Keratinocyte (primary cell): ENCODE results near the gene LTV1. TPM values are rescaled to one million over a fixed set of nuclear protein-coding genes. Genes with fewer than 3 reads are reported as not detected.

Source experiments
- DNase-seq: peaks from one replicate; pipeline ENCODE4 v3.0.0-alpha.2; 2011; ENCODE audit warnings: low read depth, missing footprints, low spot score
- FAIRE-seq: peaks from 2 replicates; lab custom pipeline; 2011; peaks lifted over from hg19 to GRCh38; lab: Jason Lieb, UNC
- H2AFZ ChIP-seq: 2 replicates; pipeline ENCODE4 v1.6.0; 2012; ENCODE audit warnings: low read length, control low read depth, inconsistent platforms; ENCODE audit not compliant: control insufficient read depth
- H3K27ac ChIP-seq: 2 replicates; pipeline ENCODE4 v1.5.1; 2011; ENCODE audit warnings: low read length; ENCODE audit not compliant: control insufficient read depth, insufficient read depth
- H3K27me3 ChIP-seq: 3 replicates; pipeline ENCODE4 v1.6.0; 2011; ENCODE audit warnings: low read length; ENCODE audit not compliant: control insufficient read depth, insufficient read depth; ENCODE audit errors: extremely low read depth
- H3K36me3 ChIP-seq, 2 experiments: 2 replicates in 1 of 2; 3 replicates in 1 of 2; pipeline ENCODE4 v1.5.1; 2011; ENCODE audit warnings: low read length in 2 of 2, mild to moderate bottlenecking in 1 of 2; ENCODE audit not compliant: control insufficient read depth in 2 of 2, insufficient read depth in 2 of 2; ENCODE audit errors: extremely low read depth in 1 of 2
- H3K4me1 ChIP-seq: 3 replicates; pipeline ENCODE4 v1.5.1; 2011; ENCODE audit warnings: low read length; ENCODE audit not compliant: control insufficient read depth, insufficient read depth; ENCODE audit errors: extremely low read depth
- H3K4me2 ChIP-seq: 3 replicates; pipeline ENCODE4 v1.6.0; 2011; ENCODE audit warnings: low read depth, low read length; ENCODE audit not compliant: control insufficient read depth, insufficient read depth; ENCODE audit errors: extremely low read depth
- H3K4me3 ChIP-seq, 3 experiments: fragments of 200-600 bp in 1 of 3; sonication (generic) in 1 of 3; 2 replicates in 2 of 3; 3 replicates in 1 of 3; pipeline ENCODE4 v1.5.1; 2011 to 2016; ENCODE audit warnings: low read length in 3 of 3, mild to moderate bottlenecking in 3 of 3, control low read depth in 2 of 3, inconsistent platforms in 1 of 3, low read depth in 1 of 3, mixed read lengths in 1 of 3, mixed run types in 1 of 3, moderate library complexity in 1 of 3; ENCODE audit not compliant: control insufficient read depth in 2 of 3, insufficient read depth in 2 of 3; ENCODE audit errors: extremely low read depth in 1 of 3
- H3K79me2 ChIP-seq: 2 replicates; pipeline ENCODE4 v1.6.0; 2012; ENCODE audit warnings: low read length; ENCODE audit not compliant: control insufficient read depth, insufficient read depth
- H3K9ac ChIP-seq: 3 replicates; pipeline ENCODE4 v1.6.0; 2011; ENCODE audit warnings: low read length; ENCODE audit not compliant: control insufficient read depth, insufficient read depth; ENCODE audit errors: extremely low read depth
- H3K9me1 ChIP-seq: 3 replicates; pipeline ENCODE4 v1.6.0; 2011; ENCODE audit warnings: low read length; ENCODE audit not compliant: control insufficient read depth, insufficient read depth; ENCODE audit errors: extremely low read depth
- H3K9me3 ChIP-seq: 2 replicates; pipeline ENCODE4 v1.5.1; 2012; ENCODE audit warnings: low read depth, low read length; ENCODE audit not compliant: control insufficient read depth
- H4K20me1 ChIP-seq: 3 replicates; pipeline ENCODE4 v1.6.0; 2011; ENCODE audit warnings: low read length; ENCODE audit not compliant: control insufficient read depth, insufficient read depth; ENCODE audit errors: extremely low read depth
- CTCF ChIP-seq, 3 experiments: IDR thresholded peaks in 1 of 3; conservative IDR thresholded peaks in 1 of 3; optimal IDR thresholded peaks in 1 of 3; 2 replicates in 2 of 3; 3 replicates in 1 of 3; pipeline versions ENCODE3 to v1.5.1; 2011; ENCODE audit warnings: low read length in 3 of 3, mild to moderate bottlenecking in 3 of 3, moderate library complexity in 2 of 3, control low read depth in 1 of 3, inconsistent platforms in 1 of 3; ENCODE audit not compliant: insufficient read depth in 2 of 3; ENCODE audit errors: extremely low read depth in 1 of 3
- EZH2 ChIP-seq: IDR thresholded peaks from one replicate; pipeline ENCODE4 v1.6.1; 2012; ENCODE audit warnings: inconsistent platforms, mild to moderate bottlenecking, low read length, moderate library complexity
- dilution Hi-C: fragments of 300-500 bp; cut with MboI; formaldehyde crosslinking; loops from one replicate; pipeline ENCODE4 v1.7.0; 2020; ENCODE audit warnings: low sequenced_read_pairs; ENCODE audit not compliant: extremely low pct_ligation_motif_present
- polyA plus RNA-seq, 5 experiments: library from polyadenylated mRNA; depleted of rRNA in 3 of 5; stranded (reverse) in 3 of 5; stranded (forward) in 1 of 5; unstranded in 1 of 5; fragments of >200 nt; gene quantifications; 1 replicate in 1 of 5; 2 replicates in 3 of 5; 3 replicates in 1 of 5; pipeline versions ENCODE4 v1.2.1 to v1.2.3, GENCODE V29; 2011 to 2012; ENCODE audit warnings: missing spikeins in 2 of 5, low read depth in 1 of 5, low replicate concordance in 1 of 5

The LTV1 gene
- polyA plus RNA-seq, 1 donor (not counting 4 experiments of a cell fraction or from before 2014, with no cell fraction given) = 35.2 TPM

GRCh38 chr6:143894655-143895054, 51.5 kb downstream of the LTV1 start:
- Histone ChIP-seq H3K9me1 (no peaks in the 10 kb centered on the region), H3K27ac (no peak overlapping the region), H3K27me3 (no peaks in the 10 kb centered on the region), H4K20me1 (no peaks in the 10 kb centered on the region), H3K4me1 (no peaks in the 10 kb centered on the region), H3K4me2 (no peak overlapping the region), H3K9me3 (no peaks in the 10 kb centered on the region), H3K9ac (no peak overlapping the region), H3K36me3 (no peaks in the 10 kb centered on the region), H2AFZ (no peak overlapping the region), H3K79me2 (no peaks in the 10 kb centered on the region), H3K4me3 (no peak overlapping the region)
- TF ChIP-seq CTCF (optimal IDR thresholded peaks at IDR 0.05 in 1 of 3, IDR thresholded peaks at IDR 0.05 in 1 of 3, conservative IDR thresholded peaks at IDR 0.05 in 1 of 3; ENCODE audit: extremely low read depth in 1 of 3, insufficient read depth in 2 of 3, low read length in 3 of 3) (no peak), EZH2 (no peak)
- DNase-seq = no peak
- dilution Hi-C loops = no loop called here
- FAIRE-seq = no peak

GRCh38 chr6:143896126-143896860, 53.2 kb downstream of the LTV1 start:
- Histone ChIP-seq H3K36me3 (no peaks in the 10 kb centered on the region), H2AFZ (no peak overlapping the region), H3K4me1 (no peaks in the 10 kb centered on the region), H4K20me1 (no peaks in the 10 kb centered on the region), H3K79me2 (no peaks in the 10 kb centered on the region), H3K27ac (no peak overlapping the region), H3K4me3 (no peak overlapping the region), H3K4me2 (no peak overlapping the region), H3K27me3 (no peaks in the 10 kb centered on the region), H3K9ac (no peak overlapping the region), H3K9me1 (no peaks in the 10 kb centered on the region), H3K9me3 (no peaks in the 10 kb centered on the region)
- no peak for FAIRE-seq
- TF ChIP-seq EZH2 (no peak), CTCF (optimal IDR thresholded peaks at IDR 0.05 in 1 of 3, IDR thresholded peaks at IDR 0.05 in 1 of 3, conservative IDR thresholded peaks at IDR 0.05 in 1 of 3; ENCODE audit: extremely low read depth in 1 of 3, insufficient read depth in 2 of 3, low read length in 3 of 3) (no peak)
- dilution Hi-C loops = no loop called here
- DNase-seq = no peak
